ENCODE data around the gene KDM4C.

KDM4C gene

GRCh38 chr9:7115606-7116005 lies 357.8 kb downstream of the KDM4C start:
- no peak for DNase-seq

DNA sequence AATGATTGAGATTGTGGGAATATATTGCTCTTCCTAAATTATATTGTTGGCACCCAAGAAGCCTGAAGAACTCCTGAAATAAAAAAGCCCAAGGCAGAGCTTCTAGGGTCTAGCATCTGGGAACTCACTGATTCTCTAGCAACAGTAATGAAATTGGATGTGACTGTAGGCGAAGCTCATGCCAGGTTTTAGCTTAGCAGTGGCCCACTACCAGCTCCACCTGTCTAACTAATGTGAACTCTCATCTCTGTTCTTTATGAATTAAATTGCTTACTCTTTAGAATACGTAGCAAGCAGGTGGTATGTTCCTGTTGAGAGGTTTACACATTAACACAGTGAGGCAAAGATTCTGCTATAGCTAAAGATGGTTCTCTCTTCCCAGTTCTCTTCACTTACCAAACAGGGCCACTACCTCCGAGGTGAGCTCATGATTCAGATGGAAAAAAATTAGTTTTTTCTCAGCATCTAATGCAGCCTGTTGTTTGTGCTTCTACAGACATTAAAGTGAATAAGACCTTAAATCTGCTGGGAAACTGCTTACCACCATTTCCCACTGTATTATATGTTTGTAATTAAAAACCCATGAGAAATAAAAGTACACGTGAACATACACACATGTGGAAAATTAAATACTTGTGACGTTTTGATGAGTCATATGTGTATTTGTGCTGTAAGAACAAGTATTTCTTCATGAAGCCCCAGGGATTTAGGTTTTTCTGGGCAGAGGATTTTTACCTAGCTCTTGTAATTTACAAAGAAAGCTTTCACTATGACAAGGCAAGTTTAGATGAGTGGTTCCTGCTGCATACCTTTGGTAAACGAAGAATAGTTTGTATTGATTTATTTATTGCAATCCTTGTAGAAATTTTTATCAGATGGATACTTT lies 360.1 kb downstream of the KDM4C start:
- no peak for DNase-seq

- no peak for DNase-seq
Measured at GRCh38 chr9:7118633-7119032, 360.9 kb downstream of the KDM4C start.

DNA sequence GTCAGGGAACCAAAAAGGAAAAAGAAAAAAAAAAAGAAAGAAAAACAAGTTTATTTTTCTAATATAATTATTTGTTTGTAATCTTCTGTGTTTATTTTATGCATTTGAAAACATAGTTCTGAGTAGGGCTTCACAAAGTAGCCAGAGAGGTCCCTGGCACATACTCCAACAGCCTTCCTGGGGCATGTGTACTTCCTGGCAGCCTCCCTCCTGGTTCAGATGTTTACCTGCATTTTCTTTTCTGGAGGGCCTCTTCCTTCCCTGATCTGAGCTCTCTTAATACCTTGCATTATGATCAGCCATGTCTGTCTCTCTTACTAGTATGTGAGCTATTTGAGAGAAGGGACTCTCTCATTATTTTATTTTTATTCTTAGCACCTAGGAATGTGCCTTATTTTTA lies 361.8 kb downstream of the KDM4C start:
- DNase-seq, result no peak

GRCh38 chr9:7121055-7121454 lies 363.3 kb downstream of the KDM4C start:
- DNase-seq, result no peak

- DNase-seq, result no peak
Measured at GRCh38 chr9:7121664-7122063, 363.9 kb downstream of the KDM4C start.

DNA sequence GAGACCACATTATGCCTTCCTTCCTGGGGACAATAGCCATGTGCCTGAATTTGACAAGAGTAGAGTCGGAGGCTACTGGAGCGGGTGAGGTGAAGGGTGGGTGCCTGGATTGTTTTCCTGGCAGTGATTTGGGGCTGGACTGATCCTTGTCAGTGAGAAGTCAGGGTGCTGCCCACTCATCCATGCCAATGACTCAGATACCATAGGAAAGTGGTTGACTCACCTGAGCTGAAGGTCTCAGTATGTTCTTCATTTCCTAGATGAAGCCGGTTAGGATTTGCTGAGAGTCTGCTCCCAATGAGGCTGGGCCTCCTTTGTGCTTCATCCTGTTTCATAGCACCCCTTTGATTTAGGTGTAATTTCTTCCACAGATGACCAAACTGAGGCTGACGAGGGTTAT lies 366.0 kb downstream of the KDM4C start:
- DNase-seq, result no peak

DNA sequence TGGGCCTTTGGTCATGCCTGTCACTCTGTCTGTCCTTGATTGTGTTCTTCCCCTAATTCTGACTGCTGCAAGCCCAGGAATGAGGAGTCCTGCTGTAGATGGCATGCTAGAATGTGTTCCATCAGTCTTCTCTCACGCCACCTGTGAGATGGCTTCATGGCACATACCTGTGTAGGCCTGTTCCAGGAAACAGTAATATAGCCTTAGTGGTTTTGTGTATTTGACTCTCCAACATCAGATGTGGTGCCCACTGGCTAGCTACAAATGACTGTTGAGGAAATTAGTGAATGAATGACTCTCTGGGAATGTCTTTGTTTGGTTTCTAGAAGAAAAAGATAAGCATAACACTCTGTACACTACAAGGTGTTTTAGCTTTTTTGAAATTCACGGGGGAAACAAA lies 367.5 kb downstream of the KDM4C start:
- DNase-seq, result no peak

DNA sequence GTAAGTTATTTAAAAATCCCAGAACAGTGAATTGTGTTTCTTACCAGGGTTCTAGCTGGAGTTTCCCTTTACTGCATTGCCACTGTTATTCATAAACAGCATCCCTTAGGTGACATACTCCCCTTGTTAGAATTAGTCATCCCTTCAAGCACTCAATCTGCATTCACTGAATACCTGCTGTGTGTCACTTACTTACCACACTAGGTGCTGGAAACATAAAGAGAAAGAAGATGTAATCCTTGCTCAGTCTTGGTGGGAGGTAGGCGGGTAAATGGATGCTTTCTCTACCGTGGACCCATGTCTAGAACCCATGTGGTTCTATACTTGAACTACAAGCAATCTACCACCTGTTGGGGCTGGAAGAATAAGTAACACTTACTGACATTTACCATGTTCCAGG lies 371.6 kb downstream of the KDM4C start:
- DNase-seq, result no peak

DNA sequence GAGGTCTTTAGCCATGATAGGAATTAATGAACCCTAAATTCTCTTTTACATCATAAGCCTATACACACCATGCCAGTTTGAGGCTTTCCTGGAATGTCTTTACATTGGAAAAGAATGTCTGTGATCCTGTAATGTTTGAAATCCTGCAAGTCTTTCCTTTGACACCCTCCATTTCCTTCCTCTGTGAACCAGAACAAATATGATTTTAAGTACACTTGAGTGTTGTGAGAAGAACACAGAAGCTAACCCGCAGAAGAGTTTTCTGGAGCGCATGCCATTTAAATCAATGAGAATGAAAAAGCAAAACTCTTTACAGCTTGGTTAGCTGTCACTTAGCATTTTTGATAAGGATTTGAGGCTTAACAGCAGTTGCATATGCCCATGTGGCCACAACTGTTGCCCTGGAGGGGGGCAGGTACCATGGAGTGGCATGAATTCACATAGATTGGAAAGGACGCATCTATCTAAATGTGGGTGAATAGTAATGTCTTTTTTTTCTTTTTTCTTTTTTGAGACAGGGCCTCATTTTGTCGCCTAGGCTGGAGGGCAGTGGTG lies 372.6 kb downstream of the KDM4C start:
- no peak for DNase-seq

DNA sequence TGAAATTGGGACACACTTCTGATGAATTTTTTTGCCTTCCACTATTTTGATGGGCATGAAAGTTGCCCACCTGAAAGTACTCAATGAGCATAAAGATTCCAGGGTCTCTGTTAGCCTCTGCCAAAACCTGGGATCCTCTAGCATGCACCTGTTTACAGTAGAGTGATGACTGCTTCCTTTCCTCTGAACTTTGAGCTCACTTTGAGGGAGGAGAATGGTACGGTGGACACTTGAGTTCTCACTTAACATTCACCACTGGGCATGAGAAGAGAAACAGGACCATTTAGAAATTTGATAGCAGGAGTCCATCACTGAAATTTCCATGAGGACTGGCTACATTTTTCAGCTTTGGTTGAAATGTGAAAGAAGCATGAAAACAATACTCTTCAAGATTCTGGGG lies 374.8 kb downstream of the KDM4C start:
- no peak for DNase-seq

- DNase-seq, result no peak
Measured at GRCh38 chr9:7135735-7136134, 378.0 kb downstream of the KDM4C start.

DNA sequence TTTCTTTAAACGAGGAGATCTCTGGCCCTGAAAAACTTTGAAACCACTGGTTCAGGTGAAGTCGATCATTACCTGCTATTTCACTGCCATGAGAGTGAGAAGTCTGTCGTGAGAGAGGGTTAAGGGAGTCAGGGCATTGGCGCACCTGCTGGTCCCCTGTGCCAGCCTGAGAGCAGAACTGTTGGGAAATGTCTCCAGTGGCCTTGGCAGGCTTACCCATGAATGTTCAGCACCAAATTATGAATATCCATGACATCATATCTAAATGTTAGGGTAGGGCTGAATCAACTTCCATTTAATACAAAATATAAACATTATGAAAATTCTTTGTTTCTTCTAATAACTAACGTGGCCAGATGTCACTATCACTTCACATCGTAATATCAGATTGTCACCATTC lies 379.3 kb downstream of the KDM4C start:
- DNase-seq, result no peak

DNA sequence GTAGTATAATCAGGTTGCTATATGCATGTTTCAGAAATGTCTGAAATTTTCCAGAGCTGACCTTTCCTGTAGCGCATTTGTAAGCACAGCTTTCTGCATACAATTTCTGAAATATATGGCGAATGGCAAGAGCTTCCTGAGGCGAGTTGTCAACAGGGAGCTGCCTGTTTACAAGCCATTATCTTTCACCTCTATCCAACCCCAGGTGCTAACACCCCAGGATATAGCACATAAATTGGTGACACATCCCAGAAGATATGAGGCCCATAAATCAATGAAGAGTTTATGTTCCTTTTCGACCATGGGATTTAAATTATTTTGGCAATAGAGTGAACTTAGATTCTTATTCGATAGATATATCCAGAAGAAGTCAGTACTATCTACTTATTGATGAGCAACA lies 379.8 kb downstream of the KDM4C start:
- DNase-seq, result no peak

GRCh38 chr9:7139886-7140285 lies 382.1 kb downstream of the KDM4C start:
- no peak for DNase-seq

- no peak for DNase-seq
Measured at GRCh38 chr9:7140401-7140800, 382.6 kb downstream of the KDM4C start.

DNA sequence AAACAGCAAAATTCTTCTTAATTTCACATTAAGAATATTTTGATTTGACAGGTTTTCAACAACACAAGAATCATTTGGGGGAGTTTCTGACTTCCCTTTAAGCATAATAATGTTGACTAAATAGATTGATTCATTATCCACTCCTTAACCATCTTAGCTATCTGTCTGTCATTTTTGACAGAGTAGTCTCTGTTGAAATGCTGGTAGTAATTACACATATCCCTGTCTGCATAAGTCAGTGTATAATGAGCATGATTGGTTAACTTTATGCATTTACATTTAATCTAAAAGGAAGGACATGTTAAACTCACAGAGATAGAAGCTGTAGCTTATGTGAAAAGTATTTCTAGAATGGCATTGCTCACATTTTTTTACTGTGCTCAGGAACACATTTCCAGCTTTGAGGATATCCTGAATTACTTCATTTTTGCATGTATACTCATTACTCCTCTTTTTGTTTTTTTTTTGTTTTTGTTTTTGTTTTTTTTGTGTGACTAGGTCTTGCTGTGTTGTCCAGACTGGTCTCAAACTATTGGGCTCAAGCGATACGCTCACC lies 385.9 kb downstream of the KDM4C start:
- no peak for DNase-seq

GRCh38 chr9:7144265-7145046 lies 386.7 kb downstream of the KDM4C start:
- no peak for DNase-seq

DNA sequence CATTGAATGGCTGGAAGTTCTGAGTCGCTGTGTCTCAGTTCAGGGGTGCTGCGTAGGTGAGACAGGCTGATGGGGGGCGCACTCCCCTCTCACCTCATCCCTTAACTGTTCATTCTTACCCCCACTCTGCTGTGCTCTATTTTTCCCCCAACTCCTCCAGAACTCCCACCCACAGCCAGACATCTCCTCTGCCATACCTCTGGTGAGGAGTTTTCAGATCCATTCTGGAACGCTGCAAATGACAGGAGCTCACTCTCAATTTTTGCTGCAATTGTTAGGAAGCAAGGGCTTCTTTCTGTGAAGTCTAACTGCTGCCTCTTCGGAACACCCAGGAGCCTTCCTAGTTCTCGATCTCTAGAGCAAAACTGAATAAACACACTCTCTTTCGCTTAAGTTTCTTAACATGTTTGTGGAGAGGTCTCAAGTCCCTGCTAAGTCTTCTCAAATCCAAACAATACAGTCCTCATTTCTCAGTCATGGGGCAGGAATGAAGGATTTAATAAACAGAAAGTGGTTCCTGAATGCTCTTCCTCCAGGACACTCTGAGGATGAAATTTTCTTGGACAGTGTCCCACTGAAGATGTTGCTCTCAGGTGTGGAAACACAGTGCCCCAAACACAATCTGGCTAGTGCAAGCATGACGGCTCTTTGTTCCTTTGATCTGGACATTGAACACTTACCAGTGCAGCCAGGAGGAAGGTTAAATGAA lies 387.7 kb downstream of the KDM4C start:
- DNase-seq, result no peak

DNA sequence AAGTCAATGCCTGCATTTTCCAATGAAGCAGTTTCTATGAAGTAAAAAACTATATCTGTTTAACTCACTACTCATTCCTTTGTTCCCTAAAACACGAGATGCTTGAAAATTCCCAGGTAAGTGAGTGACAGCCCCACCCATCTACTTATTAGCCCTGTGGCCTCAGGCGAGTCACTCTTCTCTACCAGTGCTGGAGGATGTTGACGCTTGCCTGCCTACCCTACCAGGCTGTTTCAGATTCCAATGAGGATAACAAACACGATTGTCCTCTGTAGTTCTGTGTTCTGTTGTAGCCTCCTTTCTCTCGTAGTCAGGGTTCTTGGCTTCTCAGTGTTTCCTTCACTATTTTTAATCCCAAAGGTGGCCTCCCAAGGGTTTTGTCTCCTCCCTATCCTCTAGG lies 388.8 kb downstream of the KDM4C start:
- DNase-seq, result no peak

DNA sequence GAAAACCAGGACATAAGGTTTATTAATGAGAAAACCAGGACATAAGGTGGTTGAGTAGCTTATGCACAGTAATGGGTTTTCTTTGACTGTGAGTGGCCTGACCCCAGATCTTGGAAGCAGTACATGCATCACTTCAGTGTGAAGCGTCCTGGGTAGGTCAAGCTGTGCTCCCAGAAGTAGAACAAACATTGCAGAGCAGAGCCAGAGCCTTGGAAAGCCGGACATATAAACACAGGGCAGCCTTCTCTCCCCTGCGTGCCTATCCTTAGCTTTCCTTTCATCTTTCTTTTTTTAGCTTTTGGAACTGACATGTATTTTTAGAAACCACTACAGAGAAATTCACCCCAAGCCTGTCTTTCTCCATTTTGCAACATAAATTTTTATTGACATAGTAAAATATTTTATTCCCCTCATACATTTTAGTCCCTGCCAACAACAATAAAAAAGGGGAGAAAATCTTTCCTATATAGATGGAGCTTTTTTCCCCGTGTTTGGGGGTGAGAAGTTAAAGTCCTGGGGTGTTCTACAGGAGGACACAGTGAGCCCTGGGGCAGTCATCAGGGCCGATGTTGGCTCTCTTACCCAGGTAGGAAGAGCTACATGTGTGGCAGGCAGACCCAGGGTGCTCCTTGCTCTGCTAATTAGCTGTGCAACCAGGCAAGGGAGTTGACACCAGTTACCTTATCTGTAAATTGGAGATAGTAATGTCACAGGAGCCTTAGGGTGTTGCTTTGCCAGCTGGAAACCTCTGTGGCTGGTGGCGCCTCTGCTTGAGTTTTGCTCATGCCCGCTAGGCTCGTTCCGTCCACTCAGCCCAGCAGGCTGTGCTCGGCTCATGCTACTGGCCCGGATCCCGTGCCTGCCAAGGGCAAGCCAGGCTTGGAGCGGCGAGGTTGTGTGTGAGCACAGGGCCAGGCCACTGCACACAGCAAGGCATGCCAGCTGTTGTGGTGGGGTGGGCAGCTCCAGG lies 389.6 kb downstream of the KDM4C start:
- no peak for DNase-seq

All from stimulated activated CD4-positive, alpha-beta T cell treated with anti-CD3 and anti-CD28 coated beads, Interleukin-2, amount 100 ng/mL, for 24 hours (primary cell).